ENCODE results near the gene MPRIP.
"Not testable (repeated sequence)": the region's sequence is repeated elsewhere in the genome, so short reads cannot be mapped to it uniquely, and the experiment has no call there.

Gene MPRIP

DNA sequence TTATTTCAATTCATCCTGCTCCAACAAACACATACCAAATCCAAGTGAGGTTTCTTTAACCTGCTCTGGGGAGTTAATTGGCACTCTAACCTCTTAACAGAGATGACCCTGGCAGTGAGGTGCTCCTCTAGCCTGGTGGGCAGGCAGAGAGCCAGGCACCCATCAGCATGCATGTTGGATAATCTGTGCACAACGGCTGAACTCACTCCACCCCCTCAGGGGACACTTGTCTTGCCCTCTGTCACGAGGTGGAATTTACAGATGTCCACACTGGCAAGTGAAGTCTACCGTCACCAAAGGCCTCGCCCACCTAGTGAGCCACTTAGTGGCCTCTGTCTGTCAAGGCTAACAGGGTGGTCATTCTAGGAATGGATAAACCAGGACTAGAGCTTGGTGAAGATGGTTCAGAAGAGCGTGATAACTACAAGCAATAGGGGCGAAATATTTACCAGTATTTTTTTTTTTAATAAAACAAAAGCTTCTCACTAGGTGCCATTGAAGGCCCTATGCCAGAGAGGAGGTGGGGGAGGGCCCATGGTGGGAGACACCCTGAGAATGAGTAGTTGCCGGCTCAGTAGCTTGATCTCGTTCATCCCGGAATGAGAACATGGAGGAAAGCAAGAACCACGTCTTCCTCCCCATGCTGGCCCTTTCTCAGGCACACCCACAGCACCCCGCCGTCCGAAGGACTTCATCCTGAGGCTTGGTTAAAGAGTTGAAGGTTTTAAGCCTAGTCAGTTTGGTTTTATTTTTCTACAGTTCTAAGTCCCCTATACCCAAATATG, 138.7 kb downstream of the MPRIP start:
- DNase-seq (ENCODE audit: low read depth in 1 of 2, low spot score in 1 of 2), result no peak

DNA sequence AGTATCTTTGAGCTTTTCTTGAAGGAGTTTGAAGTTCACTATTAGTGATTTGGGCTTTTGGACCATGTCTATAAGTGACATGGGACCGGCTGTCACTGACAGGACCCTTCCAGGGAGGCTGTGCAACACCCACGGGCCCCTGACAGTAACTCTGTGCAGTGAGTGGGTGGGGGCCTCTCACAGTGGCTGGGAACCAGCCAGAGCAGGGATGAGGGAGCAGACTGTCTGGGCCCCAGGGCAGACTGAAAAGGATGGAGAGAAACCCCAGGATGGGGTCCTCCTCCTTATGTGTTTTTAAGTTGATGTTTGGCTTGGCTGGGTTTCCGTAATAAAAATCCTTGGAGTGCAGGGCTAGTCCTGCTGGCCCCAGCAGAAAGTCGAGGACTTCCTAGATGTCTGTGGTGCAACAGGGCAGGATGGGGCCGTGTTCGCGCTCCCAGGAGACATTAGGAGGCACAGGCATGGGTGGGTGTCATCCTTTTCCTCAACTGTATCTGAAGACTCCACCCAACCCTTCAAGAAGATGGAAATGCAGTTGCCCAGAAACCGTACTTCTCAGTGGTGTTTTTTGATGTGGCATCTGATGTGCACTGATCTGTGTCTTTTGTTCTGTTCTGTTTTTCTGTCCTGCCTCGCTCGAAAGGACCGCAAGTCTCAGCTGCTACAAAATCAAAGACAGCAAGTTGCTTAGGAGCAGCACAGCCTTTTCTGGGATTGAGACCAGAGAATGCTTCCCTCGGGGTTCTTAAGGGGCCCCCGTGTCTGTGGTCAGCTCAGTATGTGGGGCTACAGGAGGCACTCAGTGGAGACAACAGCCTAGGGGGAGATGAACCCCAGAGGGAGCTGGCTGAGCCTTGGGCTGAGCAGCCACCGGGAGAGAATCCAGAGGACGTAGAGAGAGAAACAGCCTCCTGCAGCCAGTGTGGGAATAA, 139.7 kb downstream of the MPRIP start:
- no peak for DNase-seq (ENCODE audit: low read depth in 1 of 2, low spot score in 1 of 2)

DNA sequence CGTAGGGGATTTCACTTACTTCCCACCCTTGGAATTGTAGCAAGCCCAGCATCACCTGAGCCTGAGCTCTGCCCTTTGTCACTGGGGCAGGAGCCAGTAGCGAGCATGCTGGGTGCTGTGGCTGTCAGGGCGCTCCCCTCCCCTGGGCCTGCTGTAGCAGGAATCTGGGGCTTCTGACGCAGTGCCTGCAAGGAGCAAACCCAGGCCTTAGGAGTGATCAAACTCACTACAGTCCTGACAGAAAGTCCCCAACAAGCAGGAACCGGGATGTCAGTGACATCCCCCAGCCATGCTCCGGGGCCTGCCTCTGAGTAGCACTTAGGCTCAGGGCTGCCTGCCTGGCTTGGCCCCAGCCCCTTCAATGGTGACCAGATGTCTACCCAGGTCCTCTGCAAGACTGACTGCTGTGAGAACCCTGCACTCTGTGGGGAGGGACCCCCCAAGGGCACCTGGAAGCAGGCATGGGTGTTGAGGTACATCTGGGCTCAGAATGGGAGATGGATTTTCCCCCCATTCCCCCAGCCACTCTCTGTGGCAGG, 140.4 kb downstream of the MPRIP start:
- DNase-seq (ENCODE audit: low read depth in 1 of 2, low spot score in 1 of 2), result no peak

DNA sequence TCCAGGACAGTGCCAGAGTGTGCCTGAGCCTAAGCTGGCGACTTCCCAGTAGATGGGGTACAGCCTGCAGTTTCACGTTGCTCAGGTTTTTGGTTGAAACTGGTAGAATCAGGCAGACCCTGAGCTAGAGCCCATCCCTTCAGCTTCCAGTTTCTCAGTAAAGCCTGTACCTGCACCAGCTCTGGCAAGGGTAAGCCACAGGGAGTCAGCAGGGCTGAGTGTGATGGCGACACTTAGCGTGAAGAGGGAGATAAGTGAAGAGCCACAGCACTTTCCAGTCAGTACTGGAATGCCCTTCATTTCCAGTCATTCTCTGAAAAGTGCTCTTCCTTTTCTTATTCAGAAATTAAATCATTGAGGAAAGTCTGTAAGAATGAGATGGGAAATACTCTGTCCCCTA, 141.5 kb downstream of the MPRIP start:
- no peak for DNase-seq (ENCODE audit: low read depth in 1 of 2, low spot score in 1 of 2)

DNA sequence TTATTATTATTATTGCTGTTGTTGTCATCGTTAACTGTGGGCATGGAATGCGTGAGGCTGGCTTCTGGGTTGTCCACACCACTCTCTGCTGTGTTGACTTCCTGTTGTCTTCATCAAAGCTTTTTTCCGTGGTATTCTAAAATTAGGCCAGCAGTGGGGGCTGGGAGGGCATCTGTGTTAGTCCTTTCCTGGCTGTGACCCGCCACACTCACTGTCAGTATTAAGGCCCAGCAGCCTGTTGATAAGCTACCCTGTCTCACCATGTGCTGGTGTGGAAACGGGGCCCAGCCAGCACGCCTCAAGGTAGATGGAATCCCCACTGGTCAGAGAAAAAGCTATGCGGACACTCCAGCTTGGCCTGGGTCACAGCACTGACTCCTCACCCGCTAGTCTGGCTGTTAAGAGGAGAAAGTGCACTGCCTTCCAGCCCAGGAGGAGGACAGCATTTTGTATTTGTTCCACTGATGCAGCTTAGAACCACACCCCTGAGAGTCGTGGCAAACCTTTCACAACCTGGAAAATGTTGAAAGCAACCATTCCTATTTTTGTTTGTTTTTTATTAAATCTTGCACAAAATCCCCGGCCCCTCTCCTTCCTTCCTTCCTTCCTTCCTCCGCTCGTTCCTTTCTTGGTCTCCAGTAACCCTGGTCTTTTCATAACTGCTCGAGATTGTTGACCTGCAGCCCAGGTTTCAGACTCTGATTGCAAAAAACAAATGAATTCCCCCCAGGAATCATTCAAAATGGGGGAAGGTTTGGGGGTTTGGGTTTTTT, 142.9 kb downstream of the MPRIP start:
- not testable (repeated sequence) for DNase-seq (ENCODE audit: low read depth in 1 of 2, low spot score in 1 of 2)

DNA sequence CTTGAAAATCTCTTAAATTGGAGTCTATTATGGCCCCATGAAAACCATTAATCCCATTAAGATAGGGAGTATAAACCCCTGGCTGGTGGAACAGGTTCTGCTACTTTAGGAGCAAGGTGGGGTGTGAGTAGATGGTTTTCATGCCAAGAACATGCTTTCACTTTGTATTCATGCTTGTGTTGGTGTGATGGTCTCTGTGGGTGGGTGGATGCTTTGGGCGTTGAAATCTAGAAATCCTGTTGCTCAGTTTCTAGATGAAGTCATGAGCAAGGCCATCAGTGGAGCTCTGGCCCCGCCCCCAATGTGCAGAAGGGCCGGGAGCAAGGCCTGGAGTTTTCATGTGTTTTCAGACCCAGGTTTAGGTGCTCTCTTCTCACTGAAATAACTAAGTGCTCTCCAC, 143.8 kb downstream of the MPRIP start:
- peak in 1 of 2 donors; percentile 36 for DNase-seq (ENCODE audit: low read depth in 1 of 2, low spot score in 1 of 2)

DNA sequence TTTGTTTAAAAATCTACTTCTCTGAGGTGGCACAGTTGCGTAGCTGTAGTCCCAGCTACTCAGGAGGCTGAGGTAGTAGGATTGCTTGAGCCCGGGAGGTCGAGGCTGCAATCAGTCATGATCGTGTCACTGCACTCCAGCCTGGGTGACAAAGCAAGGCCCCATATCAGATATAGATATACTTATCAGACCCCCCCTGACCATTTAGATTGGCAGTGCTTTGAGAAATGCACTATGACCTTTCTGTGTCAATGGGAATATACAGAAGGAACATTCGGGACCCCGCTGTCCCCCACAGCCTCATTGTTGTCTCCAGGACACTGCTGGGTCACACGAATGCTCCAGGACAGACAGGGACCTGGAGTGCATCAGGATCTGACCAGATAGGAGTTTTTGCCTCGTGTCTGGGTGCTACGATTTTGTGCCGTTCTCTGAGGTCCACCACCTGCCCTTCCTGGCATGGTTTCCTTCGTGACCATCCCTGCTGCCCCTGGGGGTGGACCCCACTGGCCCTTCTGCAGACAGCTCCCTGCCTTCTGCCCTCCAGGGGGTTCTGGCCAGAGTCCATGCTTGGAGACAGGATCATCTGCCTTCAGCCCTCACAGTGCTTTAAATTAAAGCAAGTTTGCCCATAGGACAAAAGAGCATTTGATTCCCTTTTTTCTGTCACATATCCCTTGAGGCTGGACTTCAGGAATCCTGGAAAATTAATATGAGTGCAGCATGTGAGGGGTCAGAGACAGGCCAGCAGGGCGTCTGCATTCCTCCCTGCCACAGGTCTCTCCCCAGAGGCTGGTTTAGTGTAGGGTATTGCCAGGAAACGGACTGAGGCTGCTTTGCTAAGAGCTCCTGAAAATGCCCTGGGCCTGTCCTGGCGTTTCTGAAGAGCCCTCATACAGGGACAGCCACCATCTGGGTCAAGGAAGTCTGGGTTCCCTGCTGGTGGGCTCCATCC, 144.6 kb downstream of the MPRIP start:
- DNase-seq (ENCODE audit: low read depth in 1 of 2, low spot score in 1 of 2), result no peak

DNA sequence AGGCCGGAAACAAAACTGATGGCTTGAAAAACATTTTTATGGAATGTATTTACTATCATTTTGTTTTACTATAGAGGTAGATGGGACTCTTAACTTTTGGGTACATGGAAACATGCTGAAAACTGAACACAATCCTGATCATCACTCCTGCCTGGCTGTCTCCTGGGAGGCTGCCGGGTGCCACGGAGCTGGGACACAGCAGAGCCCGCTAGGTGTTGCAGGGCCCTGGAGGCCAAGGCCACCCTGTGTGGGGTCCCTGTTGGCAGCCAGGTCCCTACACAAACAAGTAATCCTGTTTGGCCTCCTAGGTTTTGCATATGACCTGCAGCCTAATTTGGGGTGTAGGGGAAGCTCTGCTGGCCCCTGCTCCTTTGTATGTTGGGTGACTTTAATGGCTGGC, 146.3 kb downstream of the MPRIP start:
- no peak for DNase-seq (ENCODE audit: low read depth in 1 of 2, low spot score in 1 of 2)

DNA sequence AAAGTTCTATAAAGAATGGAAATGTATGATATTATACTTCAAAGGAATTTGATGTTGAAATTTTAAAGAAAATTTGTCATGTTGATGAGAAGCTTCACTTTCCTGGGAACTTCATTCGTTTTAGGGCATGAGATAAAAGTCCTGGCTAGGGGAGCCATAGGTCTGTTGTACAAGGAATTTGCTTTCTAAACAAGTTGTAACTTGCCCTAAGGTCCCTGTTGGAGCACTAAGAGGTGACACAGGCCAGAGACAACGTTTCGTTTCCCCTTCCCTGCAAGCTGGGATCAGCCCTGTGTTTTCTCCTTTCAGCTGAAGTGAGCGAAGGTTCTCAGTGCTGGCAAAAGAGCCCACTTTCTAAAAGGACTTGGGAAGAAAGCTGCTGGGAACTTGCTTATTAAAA, 147.3 kb downstream of the MPRIP start:
- DNase-seq (ENCODE audit: low read depth in 1 of 2, low spot score in 1 of 2), result no peak

DNA sequence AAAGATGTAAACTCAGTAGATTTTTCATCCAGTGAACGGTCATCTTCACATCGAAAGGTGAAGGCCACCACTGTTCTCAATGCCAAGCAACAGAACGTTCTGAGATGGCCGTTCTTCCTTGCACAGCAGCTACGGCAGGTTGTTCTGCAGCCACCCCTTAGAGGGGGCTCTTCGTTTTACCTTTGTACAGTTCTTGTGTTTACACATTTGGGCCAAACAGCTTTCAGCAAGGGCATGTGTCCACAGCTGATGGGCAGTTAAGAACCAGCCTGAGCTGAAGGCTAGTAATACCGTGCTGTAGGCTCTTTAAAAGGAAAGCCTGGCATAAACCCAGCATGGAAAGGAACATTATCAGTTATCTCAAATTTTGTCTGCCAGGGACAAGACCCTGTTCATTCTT, 147.9 kb downstream of the MPRIP start:
- no peak for DNase-seq (ENCODE audit: low read depth in 1 of 2, low spot score in 1 of 2)

DNA sequence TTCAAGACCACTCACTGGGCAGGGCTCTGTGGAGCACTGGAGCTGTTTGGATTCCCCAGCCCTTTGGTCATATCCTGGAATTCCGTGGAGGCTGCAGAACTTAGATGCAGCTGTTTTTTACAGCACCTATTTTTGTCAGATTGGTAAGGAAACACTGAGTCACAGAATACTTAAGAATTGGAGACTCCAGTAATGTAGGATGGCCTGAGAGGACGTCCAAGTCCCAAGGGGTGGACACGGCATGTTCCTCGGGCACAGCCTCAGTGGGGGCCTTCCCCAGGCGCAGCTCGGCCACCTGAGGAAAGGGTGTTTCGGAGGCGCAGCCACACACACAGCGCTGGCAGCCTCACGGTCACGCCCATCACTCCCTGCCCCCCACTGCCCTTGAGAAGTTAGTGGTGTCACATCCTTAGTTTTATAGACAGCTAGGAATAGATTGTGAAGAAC, 149.1 kb downstream of the MPRIP start:
- DNase-seq (ENCODE audit: low read depth in 1 of 2, low spot score in 1 of 2), result no peak

DNA sequence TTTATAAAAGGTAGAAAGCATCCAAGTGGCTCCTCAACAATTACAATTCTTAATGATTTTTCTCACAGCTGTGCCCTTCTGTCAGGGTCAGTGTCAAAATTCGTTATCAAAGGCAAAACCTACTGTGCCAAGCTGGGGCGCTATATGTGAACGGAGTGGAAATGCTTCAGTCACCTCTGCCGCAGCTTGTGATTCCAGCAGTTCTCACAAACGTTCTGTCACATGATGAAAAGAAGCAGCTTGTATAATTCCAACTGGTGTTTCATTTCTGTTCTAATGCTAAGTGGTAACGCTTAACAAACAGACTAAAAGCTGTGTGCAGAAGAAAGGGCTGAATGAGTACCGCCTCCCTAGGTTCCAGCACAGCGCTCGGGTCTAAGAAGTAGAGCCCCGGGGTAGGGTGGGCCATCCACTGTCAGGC, 149.7 kb downstream of the MPRIP start:
- no peak for DNase-seq (ENCODE audit: low read depth in 1 of 2, low spot score in 1 of 2)

DNA sequence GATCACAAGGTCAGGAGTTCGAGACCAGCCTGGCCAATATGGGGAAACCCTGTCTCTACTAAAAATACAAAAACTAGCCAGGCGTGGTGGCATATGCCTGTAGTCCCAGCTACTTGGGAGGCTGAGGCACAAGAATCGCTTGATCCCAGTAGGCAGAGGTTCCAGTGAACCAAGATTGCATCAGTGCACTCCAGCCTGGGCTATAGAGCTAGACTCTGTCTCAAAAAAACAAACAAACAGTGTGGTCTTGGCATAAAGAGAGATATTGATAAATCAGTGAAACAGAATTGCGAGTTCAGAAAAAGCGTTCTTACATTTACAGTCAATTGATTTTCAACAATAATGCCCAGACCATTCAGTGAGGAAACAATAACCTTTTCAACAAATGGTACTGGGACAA, 153.2 kb downstream of the MPRIP start:
- DNase-seq (ENCODE audit: low read depth in 1 of 2, low spot score in 1 of 2), result not testable (repeated sequence)

DNA sequence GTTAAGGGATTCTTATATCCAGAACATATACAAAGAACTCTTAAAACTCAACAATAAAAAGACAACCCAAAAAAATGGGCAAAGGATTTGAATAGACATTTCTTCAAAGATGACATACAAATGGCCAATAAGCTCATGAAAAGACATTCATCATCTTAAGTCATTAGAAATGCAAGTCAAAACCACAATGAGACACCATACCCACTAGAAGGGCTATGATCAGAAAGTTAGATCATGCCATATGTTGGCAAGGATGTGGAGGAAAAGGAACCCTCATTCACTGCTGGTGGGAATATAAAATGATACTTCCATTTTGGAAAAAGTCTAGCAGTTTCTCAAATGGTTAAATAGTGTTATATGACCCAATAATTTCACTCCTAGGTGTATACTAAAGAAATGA, 154.5 kb downstream of the MPRIP start:
- no peak for DNase-seq (ENCODE audit: low read depth in 1 of 2, low spot score in 1 of 2)

DNA sequence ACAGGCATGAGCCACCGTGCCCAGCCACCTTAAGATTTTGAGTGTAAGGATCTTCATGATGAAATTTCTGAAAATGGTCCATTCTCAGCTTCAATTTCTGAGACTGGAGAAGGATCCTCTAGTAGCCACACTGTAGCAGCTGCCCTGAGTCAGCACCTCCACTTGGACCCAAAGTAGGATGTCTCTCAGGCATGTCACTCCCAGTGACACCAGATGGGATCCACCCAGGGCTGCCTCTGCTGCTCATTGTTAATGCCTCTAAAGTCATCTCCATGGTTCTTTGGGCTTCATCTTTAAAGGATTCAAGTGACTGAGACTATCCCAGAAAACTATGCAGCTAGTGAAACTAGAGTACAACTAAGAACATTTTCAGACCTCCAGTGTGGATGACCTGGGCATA, 156.0 kb downstream of the MPRIP start:
- no peak for DNase-seq (ENCODE audit: low read depth in 1 of 2, low spot score in 1 of 2)

DNA sequence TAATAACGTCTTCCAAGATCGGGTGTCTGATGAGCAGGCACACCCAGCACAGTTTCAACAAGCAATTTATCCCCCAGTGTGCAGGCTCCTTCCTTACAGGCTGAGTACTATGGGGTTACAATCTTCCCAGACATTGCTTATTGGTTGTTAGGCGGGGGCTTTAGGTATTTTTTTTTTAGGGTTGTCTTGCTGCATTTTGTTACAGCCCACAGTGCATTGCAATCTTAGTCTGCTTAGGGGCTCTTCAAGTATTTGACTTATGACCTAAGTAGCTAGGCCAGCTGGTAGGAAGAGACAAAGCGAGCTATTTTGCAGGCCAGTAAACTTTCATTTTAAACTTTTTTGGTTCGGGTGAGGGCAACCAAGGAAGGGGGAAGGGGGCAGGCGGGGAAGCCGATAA, 158.1 kb downstream of the MPRIP start:
- DNase-seq (ENCODE audit: low read depth in 1 of 2, low spot score in 1 of 2), result no peak

DNA sequence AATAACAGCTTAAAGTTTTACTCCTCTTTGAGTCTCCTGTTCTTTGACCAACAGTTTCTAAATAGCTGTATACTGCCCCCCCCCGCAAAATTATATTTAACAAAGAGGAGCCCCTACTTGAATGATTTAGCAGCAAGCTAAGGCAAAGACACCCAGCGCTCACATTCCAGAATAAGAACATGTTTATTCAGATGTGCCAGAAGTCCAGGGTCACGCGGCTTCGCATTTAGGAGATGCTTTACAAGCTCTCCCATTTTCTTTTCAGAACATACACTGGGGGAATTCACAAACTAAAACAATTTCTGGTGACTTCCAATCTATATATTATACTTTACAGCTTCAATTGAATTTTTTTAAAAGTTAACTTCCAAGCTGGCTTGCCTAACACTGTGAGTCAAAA, 158.6 kb downstream of the MPRIP start:
- DNase-seq (ENCODE audit: low read depth in 1 of 2, low spot score in 1 of 2), result no peak

DNA sequence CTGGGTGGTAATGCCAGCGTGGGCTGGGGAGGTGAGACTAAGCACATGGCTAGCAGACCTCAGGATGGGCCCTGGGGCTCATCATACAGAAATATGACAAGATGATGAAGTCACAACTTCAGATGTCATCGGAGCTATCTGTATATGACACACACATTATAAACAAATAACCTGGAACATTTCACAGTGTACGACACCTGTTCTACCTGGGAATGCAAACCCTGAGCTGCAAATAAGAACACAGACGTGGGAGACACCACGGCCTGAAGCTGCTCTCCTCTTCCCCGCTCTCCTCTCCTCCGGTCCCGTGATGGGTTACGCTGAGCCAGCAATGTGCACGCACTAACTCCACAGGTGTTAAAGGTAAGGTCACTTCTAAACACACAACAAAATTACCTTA, 159.0 kb downstream of the MPRIP start:
- no peak for DNase-seq (ENCODE audit: low read depth in 1 of 2, low spot score in 1 of 2)

DNA sequence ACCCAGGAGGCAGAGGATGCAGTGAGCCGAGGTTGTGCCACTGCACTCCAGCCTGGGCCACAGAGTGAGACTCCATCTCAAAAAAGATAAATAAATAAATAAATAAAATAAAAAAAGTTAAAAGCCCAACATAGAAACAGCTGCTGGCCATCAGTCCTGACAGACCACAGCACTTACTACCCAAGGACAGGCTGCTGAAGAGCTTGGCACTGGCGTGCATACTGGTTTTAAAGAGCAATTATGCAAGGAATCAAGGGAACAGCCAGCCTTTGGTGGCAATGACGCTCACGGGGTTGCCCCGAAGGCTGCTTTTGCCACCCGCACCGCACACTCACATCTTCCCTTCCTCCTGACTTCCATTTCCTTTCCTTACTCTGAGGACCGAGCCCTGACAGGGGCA, 159.7 kb downstream of the MPRIP start:
- no peak for DNase-seq (ENCODE audit: low read depth in 1 of 2, low spot score in 1 of 2)

DNA sequence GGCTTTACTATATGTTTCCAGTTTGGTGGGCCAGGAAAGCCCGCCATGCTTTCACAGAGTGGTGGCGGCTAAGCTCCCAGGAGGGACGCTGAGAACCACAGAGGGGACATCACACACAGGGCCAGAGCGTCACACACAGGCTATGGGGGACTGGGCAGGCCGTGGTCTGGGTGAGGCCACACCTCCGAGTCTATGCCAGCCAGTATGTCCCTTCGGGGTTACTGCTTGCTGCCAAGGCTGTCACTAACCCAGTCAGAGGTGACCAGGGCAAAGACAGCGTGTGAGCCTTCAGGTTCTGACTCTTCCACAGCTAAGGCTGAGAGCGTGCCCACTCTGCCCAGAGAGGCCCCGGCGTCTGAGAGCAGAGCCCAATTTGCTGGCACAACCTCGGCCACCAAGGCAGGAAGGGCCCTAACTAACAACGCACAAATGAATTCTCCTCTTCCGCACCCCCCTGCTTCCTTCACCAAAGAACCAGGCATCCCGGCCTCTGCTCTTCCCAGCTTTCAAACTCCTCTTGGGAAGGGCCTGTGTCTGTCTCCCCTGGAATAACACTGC, 161.0 kb downstream of the MPRIP start:
- no peak for DNase-seq (ENCODE audit: low read depth in 1 of 2, low spot score in 1 of 2)

Data from activated CD4-positive, alpha-beta T cell treated with anti-CD3 and anti-CD28 coated beads, Interleukin-2, amount 50 U/mL, for 24 hours (primary cell).